Neural progenitor cell (in vitro differentiated cells): Measurements from ENCODE around the gene CD9. TPM values are rescaled to one million over a fixed set of nuclear protein-coding genes. Genes with fewer than 3 reads are reported as not detected.

Experiments
- DNase-seq: peaks from one replicate; pipeline ENCODE4 v3.0.0-alpha.2; 2016; ENCODE audit warnings: low spot score
- H2AFZ ChIP-seq: fragments of 200-600 bp; sonication (generic); replicated peaks from 2 replicates; pipeline ENCODE4 v1.6.1; 2016; ENCODE audit warnings: antibody characterized with exemption
- H3F3A ChIP-seq: fragments of 200-600 bp; sonication (generic); 2 replicates; pipeline ENCODE4 v1.6.1; 2016; ENCODE audit warnings: antibody characterized with exemption, low read depth
- H3K27ac ChIP-seq: fragments of 200-600 bp; sonication (generic); 2 replicates; pipeline ENCODE4 v1.5.1; 2016; ENCODE audit warnings: mild to moderate bottlenecking
- H3K27me3 ChIP-seq: fragments of 200-600 bp; sonication (generic); 2 replicates; pipeline ENCODE4 v1.6.1; 2016; ENCODE audit warnings: mild to moderate bottlenecking, moderate library complexity
- H3K36me3 ChIP-seq: fragments of 200-600 bp; sonication (generic); 2 replicates; pipeline ENCODE4 v1.5.1; 2016
- H3K4me1 ChIP-seq: fragments of 200-600 bp; sonication (generic); 2 replicates; pipeline ENCODE4 v1.6.1; 2016; ENCODE audit warnings: mixed run types
- H3K4me2 ChIP-seq: fragments of 200-600 bp; sonication (generic); 2 replicates; pipeline ENCODE4 v1.6.1; 2016
- H3K4me3 ChIP-seq: fragments of 200-600 bp; sonication (generic); 2 replicates; pipeline ENCODE4 v1.5.1; 2016
- H3K79me2 ChIP-seq: fragments of 200-600 bp; sonication (generic); 2 replicates; pipeline ENCODE4 v1.6.1; 2016; ENCODE audit warnings: low read depth
- H3K9ac ChIP-seq: fragments of 200-600 bp; sonication (generic); 2 replicates; pipeline ENCODE4 v1.6.1; 2016
- H3K9me3 ChIP-seq: fragments of 200-600 bp; sonication (generic); 2 replicates; pipeline ENCODE4 v1.5.1; 2016; ENCODE audit warnings: low read depth
- H4K20me1 ChIP-seq: fragments of 200-600 bp; sonication (generic); 2 replicates; pipeline ENCODE4 v1.6.1; 2016; ENCODE audit warnings: low read depth
- H3K27ac Mint-ChIP-seq: 3 replicates; pipeline ENCODE4 v1.8.0; 2021; ENCODE audit warnings: mixed read lengths
- H3K27me3 Mint-ChIP-seq: 2 replicates; pipeline ENCODE4 v1.8.0; 2022; ENCODE audit warnings: low read depth, mild to moderate bottlenecking, inconsistent platforms, moderate library complexity, mixed read lengths; ENCODE audit not compliant: insufficient read depth
- H3K36me3 Mint-ChIP-seq: 3 replicates; pipeline ENCODE4 v1.8.0; 2021; ENCODE audit warnings: mixed read lengths
- H3K4me1 Mint-ChIP-seq: 3 replicates; pipeline ENCODE4 v1.8.0; 2021; ENCODE audit warnings: mixed read lengths
- H3K4me3 Mint-ChIP-seq: 3 replicates; pipeline ENCODE4 v1.8.0; 2021; ENCODE audit warnings: mild to moderate bottlenecking, moderate library complexity, mixed read lengths
- H3K9me3 Mint-ChIP-seq: 3 replicates; pipeline ENCODE4 v1.8.0; 2020; ENCODE audit warnings: mixed read lengths
- CTCF ChIP-seq: fragments of 200-600 bp; sonication (generic); IDR thresholded peaks from 2 replicates; pipeline ENCODE4 v1.5.1; 2017; ENCODE audit warnings: antibody characterized with exemption, mild to moderate bottlenecking
- EZH2 ChIP-seq: fragments of 200-600 bp; sonication (generic); IDR thresholded peaks from 2 replicates; pipeline ENCODE4 v1.6.1; 2017; ENCODE audit warnings: antibody characterized with exemption, mild to moderate bottlenecking, moderate library complexity
- EZH2phosphoT487 ChIP-seq: fragments of 200-600 bp; sonication (generic); IDR thresholded peaks from 2 replicates; pipeline ENCODE4 v1.6.1; 2017; ENCODE audit warnings: antibody characterized with exemption
- total RNA-seq: library from RNA; depleted of rRNA; stranded (reverse); fragments of >200 nt; gene quantifications from 2 replicates; pipeline ENCODE4 v1.2.3, GENCODE V29; 2015; ENCODE audit warnings: low replicate concordance

The CD9 gene
- total RNA-seq, 1 donor from 2014 or later = 3.6 TPM

- no peak overlapping the region for H2AFZ ChIP-seq
- no peak overlapping the region for H3K9ac ChIP-seq
- Mint-ChIP-seq H3K4me1 (peaks cover 22% of the 10 kb centered on the region), H3K36me3 (no peaks in the 10 kb centered on the region), H3K27ac (no peak overlapping the region), H3K27me3 (peaks cover 3% of the 10 kb centered on the region), H3K4me3 (no peak overlapping the region), H3K9me3 (peaks cover 2% of the 10 kb centered on the region)
- H4K20me1 ChIP-seq = no peaks in the 10 kb centered on the region
- H3K4me3 ChIP-seq = no peak overlapping the region
- no peak for DNase-seq
- H3K27me3 ChIP-seq = peaks cover 5% of the 10 kb centered on the region
- TF ChIP-seq CTCF (no peak), EZH2phosphoT487 (no peak), EZH2 (no peak)
- peaks cover 11% of the 10 kb centered on the region for H3F3A ChIP-seq
- H3K4me2 ChIP-seq = no peak overlapping the region
- H3K27ac ChIP-seq = no peak overlapping the region
- no peaks in the 10 kb centered on the region for H3K9me3 ChIP-seq
- H3K36me3 ChIP-seq = no peaks in the 10 kb centered on the region
- no peaks in the 10 kb centered on the region for H3K79me2 ChIP-seq
- H3K4me1 ChIP-seq = peaks cover 1% of the 10 kb centered on the region
Observed at GRCh38 chr12:6192604-6193380, 7.4 kb upstream of the CD9 start.

DNA sequence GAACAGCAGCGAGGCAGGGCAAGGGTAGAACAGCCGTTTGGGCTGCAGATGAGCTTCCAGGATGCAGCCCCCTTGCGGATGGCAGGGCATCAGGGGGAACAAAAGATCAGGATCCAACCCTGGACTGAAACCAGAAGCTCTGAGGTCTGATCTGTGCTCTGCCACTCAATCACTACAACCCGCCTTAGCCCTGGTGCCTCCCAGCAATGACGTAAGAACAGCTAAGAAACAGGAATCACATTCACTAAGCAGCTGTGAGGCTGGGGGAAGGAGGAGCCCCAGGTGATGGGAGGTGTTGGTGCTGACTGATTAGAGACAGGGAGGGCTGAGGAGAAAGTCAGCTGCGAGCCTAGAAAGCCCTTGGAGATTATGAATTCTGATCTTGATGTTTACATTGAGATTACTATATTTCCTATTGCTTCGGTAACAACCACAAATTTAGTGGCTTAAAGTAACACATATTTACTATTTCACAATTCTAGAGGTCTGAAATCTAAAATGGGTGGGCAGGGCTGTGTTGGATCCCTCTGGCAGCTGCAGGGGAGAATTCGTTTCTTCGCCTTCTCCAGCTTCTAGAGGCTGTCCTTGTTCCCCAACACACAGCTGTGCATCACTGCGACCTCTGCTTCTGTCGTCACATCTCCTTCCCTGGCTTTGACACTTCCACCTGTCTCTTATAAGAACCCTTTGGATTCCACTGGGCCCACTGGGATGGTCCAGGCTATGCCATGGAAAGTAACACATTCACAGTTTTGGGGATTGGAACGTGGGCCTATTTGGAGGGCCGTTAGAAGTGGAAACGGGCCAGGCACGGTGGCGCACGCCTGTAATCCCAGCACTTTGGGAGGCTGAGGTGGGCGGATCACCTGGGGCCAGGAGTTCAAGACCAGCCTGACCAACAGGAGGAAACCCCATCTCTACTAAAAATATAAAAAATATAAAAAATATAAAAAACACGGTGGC lies 6.1 kb upstream of the CD9 start:
- H3K4me3 Mint-ChIP-seq = no peak overlapping the region
- peaks cover 2% of the 10 kb centered on the region for H3K9me3 Mint-ChIP-seq
- peaks cover 14% of the 10 kb centered on the region for H3K4me1 ChIP-seq
- peaks cover 4% of the 10 kb centered on the region for H4K20me1 ChIP-seq
- peaks cover 18% of the 10 kb centered on the region for H3K27me3 ChIP-seq
- peak; percentile 76 for DNase-seq
- no peaks in the 10 kb centered on the region for H3K36me3 Mint-ChIP-seq
- no peak overlapping the region for H3K4me3 ChIP-seq
- H3K4me2 ChIP-seq = no peak overlapping the region
- TF ChIP-seq CTCF = peak; percentile 27
- no peak for TF ChIP-seq EZH2
- no peak for TF ChIP-seq EZH2phosphoT487
- peaks cover 23% of the 10 kb centered on the region for H3F3A ChIP-seq
- H3K27ac ChIP-seq = no peak overlapping the region
- peak overlapping the region; percentile 21 for H3K27ac Mint-ChIP-seq
- H3K79me2 ChIP-seq = no peaks in the 10 kb centered on the region
- no peaks in the 10 kb centered on the region for H3K36me3 ChIP-seq
- peaks cover 16% of the 10 kb centered on the region for H3K27me3 Mint-ChIP-seq
- no peak overlapping the region for H3K9ac ChIP-seq
- H2AFZ ChIP-seq = peak overlapping the region; percentile 0
- H3K9me3 ChIP-seq = no peaks in the 10 kb centered on the region
- peaks cover 35% of the 10 kb centered on the region for H3K4me1 Mint-ChIP-seq

DNA sequence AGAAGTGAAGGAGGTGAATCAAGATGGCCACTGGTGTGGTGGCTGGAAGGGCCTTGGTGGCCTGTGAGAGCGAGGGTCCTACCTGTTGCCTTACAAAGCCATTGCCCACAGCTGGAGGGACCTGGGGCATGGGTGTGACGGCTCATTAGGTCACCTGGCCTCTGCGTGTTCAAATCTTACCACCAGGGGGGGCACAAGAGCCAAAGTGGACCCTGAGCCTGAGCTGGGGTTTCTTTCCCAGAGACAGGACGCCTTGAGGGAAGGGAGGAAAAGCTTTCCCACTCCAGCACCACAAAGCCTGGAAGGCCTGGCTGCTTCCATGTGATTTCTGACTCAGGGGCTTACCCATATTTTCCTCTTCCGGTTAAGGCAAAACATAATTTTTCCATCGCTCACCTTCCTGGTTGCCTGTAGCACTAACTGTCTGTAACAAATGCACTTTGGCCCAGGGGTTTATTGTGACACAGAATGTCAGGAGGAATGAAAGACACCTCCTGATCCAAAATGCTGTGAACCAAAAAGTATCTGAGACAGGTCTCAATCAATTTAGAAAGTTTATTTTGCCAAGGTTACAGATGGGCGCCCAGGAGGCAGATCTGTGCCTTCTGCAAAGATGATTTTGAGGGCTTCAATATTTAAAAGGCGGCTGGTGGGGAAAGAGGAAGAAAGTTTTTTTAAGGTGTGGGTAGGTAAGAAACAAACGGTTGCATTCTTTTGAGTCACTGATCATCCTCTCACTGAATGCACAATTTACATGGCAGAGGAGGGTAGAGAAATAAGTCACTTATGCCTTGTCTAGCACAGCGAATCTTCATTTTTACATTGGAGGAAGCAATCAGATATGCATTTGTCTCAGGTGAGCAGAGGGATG lies 4.3 kb upstream of the CD9 start:
- Mint-ChIP-seq H3K27ac (no peak overlapping the region), H3K9me3 (no peaks in the 10 kb centered on the region), H3K4me3 (no peak overlapping the region), H3K36me3 (no peaks in the 10 kb centered on the region), H3K27me3 (peaks cover 22% of the 10 kb centered on the region), H3K4me1 (peaks cover 42% of the 10 kb centered on the region)
- no peak overlapping the region for H3K27ac ChIP-seq
- peaks cover 22% of the 10 kb centered on the region for H3K4me1 ChIP-seq
- no peak overlapping the region for H3K4me3 ChIP-seq
- no peaks in the 10 kb centered on the region for H3K36me3 ChIP-seq
- peak; percentile 86 for DNase-seq
- no peaks in the 10 kb centered on the region for H3K79me2 ChIP-seq
- H3K4me2 ChIP-seq = no peak overlapping the region
- no peak for TF ChIP-seq EZH2phosphoT487
- TF ChIP-seq EZH2 = no peak
- peak; percentile 91 for TF ChIP-seq CTCF
- peaks cover 9% of the 10 kb centered on the region for H4K20me1 ChIP-seq
- no peak overlapping the region for H3K9ac ChIP-seq
- H3F3A ChIP-seq = peaks cover 39% of the 10 kb centered on the region
- H3K27me3 ChIP-seq = peaks cover 36% of the 10 kb centered on the region
- H3K9me3 ChIP-seq = no peaks in the 10 kb centered on the region
- H2AFZ ChIP-seq = no peak overlapping the region
